Activated naive CD4-positive, alpha-beta T cell treated with Interleukin-2 at 50 U/mL for 16 hours (primary cell): ENCODE measurements around the gene RGR.

ENCODE experiments used
- DNase-seq: peaks from one replicate; pipeline ENCODE4 v3.0.0-alpha.2; 2020

Gene RGR

GRCh38 chr10:84224411-84225028, 20.3 kb upstream of the RGR start:
- DNase-seq, result no peak

- no peak for DNase-seq
These were observed 19.3 kb upstream of the RGR start, which contains the start of gene LRIT2 for GRCh38 chr10:84225427-84226173. LRIT2 (minus strand) TSS chr10:84225544; CDS start chr10:84225520, 24 bp downstream.

- DNase-seq, result no peak
These were observed 18.2 kb upstream of the RGR start for GRCh38 chr10:84226616-84227015.

- no peak for DNase-seq
These were observed 17.0 kb upstream of the RGR start for GRCh38 chr10:84227810-84228209.

GRCh38 chr10:84230359-84230758, 14.5 kb upstream of the RGR start:
- no peak for DNase-seq

GRCh38 chr10:84232376-84232775, 12.5 kb upstream of the RGR start:
- DNase-seq, result no peak

GRCh38 chr10:84233940-84234339, 10.9 kb upstream of the RGR start:
- no peak for DNase-seq

- no peak for DNase-seq
These were observed 10.4 kb upstream of the RGR start for GRCh38 chr10:84234479-84234878.

GRCh38 chr10:84235096-84235495, 9.8 kb upstream of the RGR start:
- no peak for DNase-seq

GRCh38 chr10:84236807-84237198, 8.1 kb upstream of the RGR start:
- no peak for DNase-seq

- no peak for DNase-seq
These were observed 7.4 kb upstream of the RGR start for GRCh38 chr10:84237199-84238051.

- no peak for DNase-seq
These were observed 5.9 kb upstream of the RGR start for GRCh38 chr10:84238909-84239308.

GRCh38 chr10:84241185-84241790, 3.6 kb upstream of the RGR start, which contains the start of gene LRIT1:
LRIT1 (minus strand) TSS chr10:84241546; CDS start chr10:84241439, 107 bp downstream.
- no peak for DNase-seq

GRCh38 chr10:84243759-84244158, 1.1 kb upstream of the RGR start:
- no peak for DNase-seq

- no peak for DNase-seq
These were observed 2.6 kb downstream of the RGR start for GRCh38 chr10:84247496-84247895.

GRCh38 chr10:84248794-84249193, 3.9 kb downstream of the RGR start:
- DNase-seq, result no peak

- no peak for DNase-seq
These were observed 10.0 kb downstream of the RGR start for GRCh38 chr10:84254552-84255478.

GRCh38 chr10:84256510-84257342, 11.9 kb downstream of the RGR start:
- DNase-seq, result peak; percentile 37

- no peak for DNase-seq
These were observed 12.6 kb downstream of the RGR start for GRCh38 chr10:84257343-84258020.

GRCh38 chr10:84258034-84258695, 13.3 kb downstream of the RGR start:
- no peak for DNase-seq
